HEK293 (cell line): ENCODE results near the gene BAG5.

ENCODE experiments used
- BCL11B ChIP-seq: fragments of 450-650 bp; formaldehyde crosslinking; IDR thresholded peaks from 2 replicates; pipeline ENCODE4 v1.5.1; 2016; ENCODE audit warnings: low read depth, missing biosample characterization, missing genetic modification characterization
- HOXD13 ChIP-seq: sonication (generic); formaldehyde crosslinking; IDR thresholded peaks from 2 replicates; pipeline ENCODE4 v1.8.0; 2022; ENCODE audit warnings: missing genetic modification reagents, borderline replicate concordance
- KLF16 ChIP-seq: fragments of 450-650 bp; formaldehyde crosslinking; IDR thresholded peaks from 2 replicates; pipeline ENCODE4 v1.5.1; 2017; ENCODE audit warnings: missing biosample characterization, missing genetic modification characterization
- KLF9 ChIP-seq: fragments of 450-650 bp; formaldehyde crosslinking; IDR thresholded peaks from 2 replicates; pipeline ENCODE4 v1.5.1; 2016; ENCODE audit warnings: missing biosample characterization, missing genetic modification characterization, low read depth
- MYNN ChIP-seq: fragments of 450-650 bp; formaldehyde crosslinking; IDR thresholded peaks from 2 replicates; pipeline ENCODE4 v1.5.1; 2016; ENCODE audit warnings: missing biosample characterization, missing genetic modification characterization, borderline replicate concordance
- PRDM10 ChIP-seq: fragments of 450-650 bp; formaldehyde crosslinking; IDR thresholded peaks from 2 replicates; pipeline ENCODE4 v1.5.1; 2016; ENCODE audit warnings: missing biosample characterization, missing genetic modification characterization
- REST ChIP-seq: fragments of 450-650 bp; formaldehyde crosslinking; IDR thresholded peaks from 2 replicates; pipeline ENCODE4 v1.5.1; 2016; ENCODE audit warnings: missing biosample characterization, missing genetic modification characterization
- SCRT2 ChIP-seq: fragments of 450-650 bp; formaldehyde crosslinking; IDR thresholded peaks from 2 replicates; pipeline ENCODE4 v1.5.1; 2016; ENCODE audit warnings: missing biosample characterization, missing genetic modification characterization
- SP3 ChIP-seq: fragments of 450-650 bp; formaldehyde crosslinking; IDR thresholded peaks from 2 replicates; pipeline ENCODE4 v1.5.1; 2016; ENCODE audit warnings: missing biosample characterization, missing genetic modification characterization
- TSHZ1 ChIP-seq: fragments of 450-650 bp; formaldehyde crosslinking; IDR thresholded peaks from 2 replicates; pipeline ENCODE4 v1.5.1; 2016; ENCODE audit warnings: missing biosample characterization, missing genetic modification characterization, borderline replicate concordance
- ZBTB11 ChIP-seq: fragments of 450-650 bp; formaldehyde crosslinking; conservative IDR thresholded peaks from 2 replicates; pipeline ENCODE4 v1.5.1; 2016; ENCODE audit warnings: low read depth, missing biosample characterization, missing genetic modification characterization
- ZBTB8A ChIP-seq: fragments of 450-650 bp; formaldehyde crosslinking; IDR thresholded peaks from 2 replicates; pipeline ENCODE4 v1.5.1; 2016; ENCODE audit warnings: missing biosample characterization, missing genetic modification characterization
- ZNF121 ChIP-seq: fragments of 450-650 bp; formaldehyde crosslinking; IDR thresholded peaks from 2 replicates; pipeline ENCODE4 v1.5.1; 2016; ENCODE audit warnings: missing biosample characterization, missing genetic modification characterization
- ZNF24 ChIP-seq: fragments of 450-650 bp; formaldehyde crosslinking; IDR thresholded peaks from 2 replicates; pipeline ENCODE4 v1.5.1; 2016; ENCODE audit warnings: missing biosample characterization, missing genetic modification characterization
- ZNF341 ChIP-seq: fragments of 450-650 bp; formaldehyde crosslinking; IDR thresholded peaks from 2 replicates; pipeline ENCODE4; 2016; ENCODE audit warnings: low read depth, missing biosample characterization, missing genetic modification characterization
- ZNF423 ChIP-seq: fragments of 450-650 bp; formaldehyde crosslinking; IDR thresholded peaks from 2 replicates; pipeline ENCODE4 v1.5.1; 2016; ENCODE audit warnings: missing biosample characterization, missing genetic modification characterization
- ZNF449 ChIP-seq: fragments of 450-650 bp; formaldehyde crosslinking; IDR thresholded peaks from 2 replicates; pipeline ENCODE4 v1.5.1; 2017; ENCODE audit warnings: missing biosample characterization, mild to moderate bottlenecking, missing genetic modification characterization, moderate library complexity
- ZNF544 ChIP-seq: fragments of 450-650 bp; formaldehyde crosslinking; IDR thresholded peaks from 2 replicates; pipeline ENCODE4 v1.5.0; 2017; ENCODE audit warnings: missing biosample characterization, missing genetic modification characterization
- ZNF610 ChIP-seq: fragments of 450-650 bp; formaldehyde crosslinking; IDR thresholded peaks from 2 replicates; pipeline ENCODE4 v1.5.1; 2016; ENCODE audit warnings: missing biosample characterization, missing genetic modification characterization, borderline replicate concordance
- ZNF629 ChIP-seq: fragments of 450-650 bp; formaldehyde crosslinking; IDR thresholded peaks from 2 replicates; pipeline ENCODE4 v1.5.1; 2017; ENCODE audit warnings: missing biosample characterization, missing genetic modification characterization
- ZNF654 ChIP-seq: fragments of 450-650 bp; formaldehyde crosslinking; IDR thresholded peaks from 2 replicates; pipeline ENCODE4 v1.5.1; 2016; ENCODE audit warnings: low read depth, missing biosample characterization, missing genetic modification characterization
- ZNF747 ChIP-seq: fragments of 450-650 bp; formaldehyde crosslinking; IDR thresholded peaks from 2 replicates; pipeline ENCODE4 v1.5.1; 2016; ENCODE audit warnings: missing biosample characterization, missing genetic modification characterization
- ZNF792 ChIP-seq: fragments of 450-650 bp; formaldehyde crosslinking; IDR thresholded peaks from 2 replicates; pipeline ENCODE4 v1.5.1; 2016; ENCODE audit warnings: missing biosample characterization, missing genetic modification characterization
- ZNF830 ChIP-seq: fragments of 450-650 bp; IDR thresholded peaks from 2 replicates; pipeline ENCODE4 v1.5.0; 2018; ENCODE audit warnings: missing biosample characterization, missing genetic modification characterization, low read depth, mild to moderate bottlenecking, moderate library complexity

BAG5 gene

GRCh38 chr14:103528587-103529382 lies 33.7 kb downstream of the BAG5 start, which contains the start of gene TRMT61A (continued):
- 0 out of 2 replicates have a peak, but pooled peaks have one; percentile 0 for TF ChIP-seq ZBTB11 (tag by site-specific recombination)
- TF ChIP-seq ZNF449 = no peak
- TF ChIP-seq ZNF830 (tag by site-specific recombination) = no peak
- TF ChIP-seq ZNF24 (tag by site-specific recombination) = no peak
- TF ChIP-seq BCL11B (tag by site-specific recombination) = no peak
- no peak for TF ChIP-seq KLF9
- no peak for TF ChIP-seq REST (tag by site-specific recombination)
- peak; percentile 63 for TF ChIP-seq ZNF341 (tag by site-specific recombination)
- TF ChIP-seq ZNF654 = no peak
- TF ChIP-seq ZNF629 (tag by site-specific recombination) = peak; percentile 70
- TF ChIP-seq ZNF423 (tag by site-specific recombination) = 0 out of 2 replicates have a peak, but pooled peaks have one; percentile 20
- TF ChIP-seq HOXD13 = no peak
- TF ChIP-seq KLF16 = no peak
- no peak for TF ChIP-seq ZNF747 (tag by site-specific recombination)
- no peak for TF ChIP-seq SP3
- no peak for TF ChIP-seq ZNF610
- TF ChIP-seq SCRT2 (tag by site-specific recombination) = no peak
- no peak for TF ChIP-seq MYNN (tag by site-specific recombination)
- no peak for TF ChIP-seq ZNF121 (tag by site-specific recombination)
- TF ChIP-seq ZBTB8A = peak; percentile 10; the same call in 1 of the 2 replicates
- TF ChIP-seq PRDM10 (tag by site-specific recombination) = peak; percentile 31; the same call in 1 of the 2 replicates
- TF ChIP-seq ZNF544 (tag by site-specific recombination) = no peak
- TF ChIP-seq ZNF792 (tag by site-specific recombination) = no peak
- no peak for TF ChIP-seq TSHZ1 (tag by site-specific recombination)
